Measurements from ENCODE around the gene ACR.
A peak's percentile ranks its signal among the peaks of the same experiment; 100 is the strongest.

The ACR gene

DNA sequence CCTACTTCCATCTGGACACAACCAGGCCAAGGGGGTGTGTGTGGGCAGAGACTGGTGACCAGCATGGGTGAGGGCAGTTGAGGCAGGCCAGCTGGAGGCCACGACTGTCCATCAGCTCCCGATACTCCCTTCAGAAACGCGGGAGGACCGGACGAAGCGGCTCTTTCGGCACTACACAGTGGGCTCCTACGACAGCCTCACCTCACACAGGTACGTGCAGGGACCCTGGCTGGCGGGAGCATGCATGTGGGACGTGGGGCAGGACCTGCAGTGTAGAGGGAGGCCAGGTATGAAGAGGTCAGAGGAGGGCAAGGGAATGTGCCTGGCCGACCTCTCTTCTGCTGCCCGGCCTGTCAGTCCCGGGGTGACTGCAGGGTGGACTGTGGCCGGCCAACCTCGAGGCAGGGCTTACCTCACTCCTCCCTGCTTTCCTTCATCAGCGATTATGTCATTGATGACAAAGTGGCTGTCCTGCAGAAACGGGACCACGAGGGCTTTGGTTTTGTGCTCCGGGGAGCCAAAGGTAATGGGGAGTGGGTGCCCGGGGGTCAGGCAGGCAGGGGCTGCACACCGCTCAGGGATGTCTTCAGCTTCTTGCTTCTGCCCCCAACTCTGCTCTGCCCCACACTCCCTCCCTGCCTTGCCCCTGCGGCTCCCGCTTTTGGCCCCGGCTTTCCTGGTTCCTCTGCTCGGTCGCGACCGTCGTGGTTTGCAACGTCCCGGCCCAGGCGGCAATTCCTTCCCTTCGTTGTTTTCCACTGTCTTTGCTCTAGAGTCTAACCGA is 34.1 kb upstream of the ACR start:
- Histone ChIP-seq H3K27me3 (ENCODE audit: control insufficient read depth in 1 of 2, insufficient read depth in 2 of 2, low read length in 2 of 2) (no peaks in the 10 kb centered on the region), H3K9me3 (ENCODE audit: control insufficient read depth in 2 of 2, low read length in 2 of 2) (no peaks in the 10 kb centered on the region), H3K9ac (ENCODE audit: low read length in 2 of 2) (no peak overlapping the region), H3K4me1 (ENCODE audit: control insufficient read depth, insufficient read depth, low read length) (peaks cover 11% of the 10 kb centered on the region), H3K27ac (ENCODE audit: low read length) (no peak overlapping the region), H3K4me3 (ENCODE audit: low read length in 2 of 2) (no peak overlapping the region), H3K36me3 (ENCODE audit: control insufficient read depth in 2 of 2, insufficient read depth in 2 of 2, low read length in 2 of 2) (peaks cover 0 to 2% of the 10 kb centered on the region in 2 donors)

DNA sequence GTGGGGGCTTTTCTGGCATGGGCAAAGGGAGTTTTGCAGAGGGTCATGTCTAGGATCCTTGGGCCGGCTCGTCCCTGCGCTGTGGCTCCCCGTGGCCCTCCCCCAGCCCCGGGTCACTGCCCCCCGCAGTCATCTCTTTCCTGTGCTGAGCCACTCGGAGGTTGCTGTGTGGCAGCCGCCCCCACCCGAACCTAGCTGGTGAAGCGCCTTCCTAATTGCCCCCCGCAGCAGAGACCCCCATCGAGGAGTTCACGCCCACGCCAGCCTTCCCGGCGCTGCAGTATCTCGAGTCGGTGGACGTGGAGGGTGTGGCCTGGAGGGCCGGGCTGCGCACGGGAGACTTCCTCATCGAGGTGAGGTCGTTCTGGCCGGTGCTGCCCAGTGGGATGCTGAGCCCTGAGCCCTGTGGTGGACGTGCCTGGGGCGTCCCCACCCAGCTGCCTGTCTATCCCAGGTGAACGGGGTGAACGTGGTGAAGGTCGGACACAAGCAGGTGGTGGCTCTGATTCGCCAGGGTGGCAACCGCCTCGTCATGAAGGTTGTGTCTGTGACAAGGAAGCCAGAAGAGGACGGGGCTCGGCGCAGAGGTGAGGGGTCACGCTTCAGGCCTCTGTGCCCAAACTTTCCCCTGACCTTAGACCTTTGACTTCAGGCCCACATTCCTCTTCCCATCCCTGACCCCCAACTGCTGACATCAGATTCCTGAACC is 33.3 kb upstream of the ACR start:
- no peak overlapping the region for H3K4me3 ChIP-seq (ENCODE audit: low read length in 2 of 2)
- peaks cover 0 to 3% of the 10 kb centered on the region in 2 donors for H3K36me3 ChIP-seq (ENCODE audit: control insufficient read depth in 2 of 2, insufficient read depth in 2 of 2, low read length in 2 of 2)
- H3K9ac ChIP-seq (ENCODE audit: low read length in 2 of 2), result no peak overlapping the region
- peaks cover 6% of the 10 kb centered on the region for H3K4me1 ChIP-seq (ENCODE audit: control insufficient read depth, insufficient read depth, low read length)
- no peaks in the 10 kb centered on the region for H3K9me3 ChIP-seq (ENCODE audit: control insufficient read depth in 2 of 2, low read length in 2 of 2)
- H3K27me3 ChIP-seq (ENCODE audit: control insufficient read depth in 1 of 2, insufficient read depth in 2 of 2, low read length in 2 of 2), result no peaks in the 10 kb centered on the region
- no peak overlapping the region for H3K27ac ChIP-seq (ENCODE audit: low read length)

DNA sequence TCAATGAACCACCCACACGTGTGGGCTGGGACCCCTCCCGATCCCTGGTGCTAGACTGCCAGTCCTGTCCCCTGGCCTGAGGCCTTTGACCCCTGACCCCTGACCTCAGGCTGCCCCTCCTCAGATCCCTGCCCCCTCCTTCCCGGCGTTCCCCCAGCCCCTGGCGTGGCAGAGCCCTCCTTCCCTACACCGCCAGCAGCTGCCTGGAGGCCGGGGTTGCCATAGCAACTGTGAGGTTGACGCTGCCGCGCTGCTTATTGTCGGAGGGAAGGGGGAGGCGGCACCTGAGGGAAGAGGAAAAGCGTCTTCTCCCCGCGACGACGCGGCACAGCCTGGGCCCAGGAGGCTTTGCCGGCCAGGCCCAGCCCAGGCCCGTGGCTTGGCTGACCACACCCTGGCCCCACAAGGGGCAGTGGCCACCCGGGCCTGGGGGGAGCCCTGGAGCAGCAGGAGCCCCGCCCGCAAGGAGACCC is 32.7 kb upstream of the ACR start:
- Histone ChIP-seq H3K36me3 (ENCODE audit: control insufficient read depth in 2 of 2, insufficient read depth in 2 of 2, low read length in 2 of 2) (peaks cover 0 to 3% of the 10 kb centered on the region in 2 donors), H3K4me1 (ENCODE audit: control insufficient read depth, insufficient read depth, low read length) (peaks cover 6% of the 10 kb centered on the region), H3K9me3 (ENCODE audit: control insufficient read depth in 2 of 2, low read length in 2 of 2) (no peaks in the 10 kb centered on the region), H3K4me3 (ENCODE audit: low read length in 2 of 2) (peak overlapping the region in 1 of 2 donors; percentile 15), H3K27ac (ENCODE audit: low read length) (no peak overlapping the region), H3K27me3 (ENCODE audit: control insufficient read depth in 1 of 2, insufficient read depth in 2 of 2, low read length in 2 of 2) (no peaks in the 10 kb centered on the region), H3K9ac (ENCODE audit: low read length in 2 of 2) (no peak overlapping the region)

DNA sequence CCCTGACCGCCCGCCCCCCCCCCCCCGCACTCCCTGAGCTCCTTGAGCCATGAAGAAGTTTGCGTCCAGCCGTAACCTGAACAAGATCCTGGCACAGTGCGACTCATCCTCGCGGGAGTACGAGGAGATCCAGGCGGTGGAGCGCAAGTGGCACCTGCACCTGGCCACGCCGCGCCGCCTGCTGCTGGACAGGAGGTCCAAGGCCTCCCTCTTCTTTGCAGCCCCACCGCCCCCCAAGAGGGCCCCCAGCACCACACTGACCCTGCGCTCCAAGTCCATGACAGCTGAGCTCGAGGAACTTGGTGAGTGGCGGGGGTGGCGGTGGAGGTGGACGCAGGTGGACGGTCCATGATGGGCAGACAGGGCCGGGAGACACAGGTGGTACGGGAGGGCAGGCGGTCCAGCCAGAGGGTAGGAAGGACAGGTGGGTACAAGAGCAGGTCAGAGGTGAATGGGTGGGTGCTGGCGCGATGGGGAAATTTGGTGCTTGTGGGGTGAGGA is 32.1 kb upstream of the ACR start:
- Histone ChIP-seq H3K36me3 (ENCODE audit: control insufficient read depth in 2 of 2, insufficient read depth in 2 of 2, low read length in 2 of 2) (peaks cover 0 to 3% of the 10 kb centered on the region in 2 donors), H3K9ac (ENCODE audit: low read length in 2 of 2) (no peak overlapping the region), H3K27ac (ENCODE audit: low read length) (no peak overlapping the region), H3K27me3 (ENCODE audit: control insufficient read depth in 1 of 2, insufficient read depth in 2 of 2, low read length in 2 of 2) (peaks cover 0 to under 1% of the 10 kb centered on the region in 2 donors), H3K4me3 (ENCODE audit: low read length in 2 of 2) (no peak overlapping the region), H3K9me3 (ENCODE audit: control insufficient read depth in 2 of 2, low read length in 2 of 2) (no peaks in the 10 kb centered on the region), H3K4me1 (ENCODE audit: control insufficient read depth, insufficient read depth, low read length) (peaks cover 6% of the 10 kb centered on the region)

GRCh38 chr22:50706481-50707125 is 31.4 kb upstream of the ACR start:
- no peak overlapping the region for H3K9ac ChIP-seq (ENCODE audit: low read length in 2 of 2)
- H3K4me3 ChIP-seq (ENCODE audit: low read length in 2 of 2), result no peak overlapping the region
- H3K27ac ChIP-seq (ENCODE audit: low read length), result no peak overlapping the region
- H3K4me1 ChIP-seq (ENCODE audit: control insufficient read depth, insufficient read depth, low read length), result peaks cover 6% of the 10 kb centered on the region
- H3K27me3 ChIP-seq (ENCODE audit: control insufficient read depth in 1 of 2, insufficient read depth in 2 of 2, low read length in 2 of 2), result peaks cover 0 to 2% of the 10 kb centered on the region in 2 donors
- no peaks in the 10 kb centered on the region for H3K9me3 ChIP-seq (ENCODE audit: control insufficient read depth in 2 of 2, low read length in 2 of 2)
- H3K36me3 ChIP-seq (ENCODE audit: control insufficient read depth in 2 of 2, insufficient read depth in 2 of 2, low read length in 2 of 2), result peaks cover 0 to 3% of the 10 kb centered on the region in 2 donors

- Histone ChIP-seq H3K27me3 (ENCODE audit: control insufficient read depth in 1 of 2, insufficient read depth in 2 of 2, low read length in 2 of 2) (peaks cover 0 to 2% of the 10 kb centered on the region in 2 donors), H3K4me3 (ENCODE audit: low read length in 2 of 2) (no peak overlapping the region), H3K4me1 (ENCODE audit: control insufficient read depth, insufficient read depth, low read length) (peaks cover 5% of the 10 kb centered on the region), H3K9ac (ENCODE audit: low read length in 2 of 2) (no peak overlapping the region), H3K27ac (ENCODE audit: low read length) (no peak overlapping the region), H3K9me3 (ENCODE audit: control insufficient read depth in 2 of 2, low read length in 2 of 2) (no peaks in the 10 kb centered on the region), H3K36me3 (ENCODE audit: control insufficient read depth in 2 of 2, insufficient read depth in 2 of 2, low read length in 2 of 2) (peaks cover 0 to 2% of the 10 kb centered on the region in 2 donors)
Observed at GRCh38 chr22:50708474-50708873, 29.5 kb upstream of the ACR start.

DNA sequence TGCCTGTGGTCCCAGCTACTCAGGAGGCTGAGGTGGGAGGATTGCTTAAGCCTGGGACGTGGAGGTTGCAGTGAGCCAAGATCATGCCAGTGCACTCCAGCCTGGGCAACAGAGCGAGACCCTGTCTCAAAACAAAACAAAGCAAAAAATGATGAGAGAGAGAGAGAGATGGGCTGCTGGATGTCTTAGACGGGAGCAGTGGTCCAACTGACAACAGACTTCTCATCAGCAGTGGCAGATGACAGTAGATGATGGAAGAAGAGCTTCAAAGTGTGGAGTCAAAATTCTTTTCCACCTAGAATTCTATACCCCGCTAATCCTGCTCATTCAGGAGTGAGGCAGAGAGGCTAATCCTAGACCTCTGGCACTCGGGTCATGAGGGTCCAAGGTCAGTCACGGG is 29.0 kb upstream of the ACR start:
- H3K4me1 ChIP-seq (ENCODE audit: control insufficient read depth, insufficient read depth, low read length), result peaks cover 5% of the 10 kb centered on the region
- peaks cover 0 to 2% of the 10 kb centered on the region in 2 donors for H3K36me3 ChIP-seq (ENCODE audit: control insufficient read depth in 2 of 2, insufficient read depth in 2 of 2, low read length in 2 of 2)
- H3K9me3 ChIP-seq (ENCODE audit: control insufficient read depth in 2 of 2, low read length in 2 of 2), result no peaks in the 10 kb centered on the region
- no peak overlapping the region for H3K4me3 ChIP-seq (ENCODE audit: low read length in 2 of 2)
- no peak overlapping the region for H3K27ac ChIP-seq (ENCODE audit: low read length)
- H3K9ac ChIP-seq (ENCODE audit: low read length in 2 of 2), result no peak overlapping the region
- H3K27me3 ChIP-seq (ENCODE audit: control insufficient read depth in 1 of 2, insufficient read depth in 2 of 2, low read length in 2 of 2), result peaks cover 0 to 2% of the 10 kb centered on the region in 2 donors

- no peak overlapping the region for H3K9ac ChIP-seq (ENCODE audit: low read length in 2 of 2)
- peaks cover 0 to 2% of the 10 kb centered on the region in 2 donors for H3K27me3 ChIP-seq (ENCODE audit: control insufficient read depth in 1 of 2, insufficient read depth in 2 of 2, low read length in 2 of 2)
- peaks cover 3% of the 10 kb centered on the region for H3K4me1 ChIP-seq (ENCODE audit: control insufficient read depth, insufficient read depth, low read length)
- H3K4me3 ChIP-seq (ENCODE audit: low read length in 2 of 2), result no peak overlapping the region
- H3K9me3 ChIP-seq (ENCODE audit: control insufficient read depth in 2 of 2, low read length in 2 of 2), result no peaks in the 10 kb centered on the region
- H3K36me3 ChIP-seq (ENCODE audit: control insufficient read depth in 2 of 2, insufficient read depth in 2 of 2, low read length in 2 of 2), result peaks cover 0 to 2% of the 10 kb centered on the region in 2 donors
- H3K27ac ChIP-seq (ENCODE audit: low read length), result no peak overlapping the region
Observed at GRCh38 chr22:50710221-50710620, 27.8 kb upstream of the ACR start.

GRCh38 chr22:50710886-50711285 is 27.1 kb upstream of the ACR start:
- peaks cover 2% of the 10 kb centered on the region for H3K4me1 ChIP-seq (ENCODE audit: control insufficient read depth, insufficient read depth, low read length)

DNA sequence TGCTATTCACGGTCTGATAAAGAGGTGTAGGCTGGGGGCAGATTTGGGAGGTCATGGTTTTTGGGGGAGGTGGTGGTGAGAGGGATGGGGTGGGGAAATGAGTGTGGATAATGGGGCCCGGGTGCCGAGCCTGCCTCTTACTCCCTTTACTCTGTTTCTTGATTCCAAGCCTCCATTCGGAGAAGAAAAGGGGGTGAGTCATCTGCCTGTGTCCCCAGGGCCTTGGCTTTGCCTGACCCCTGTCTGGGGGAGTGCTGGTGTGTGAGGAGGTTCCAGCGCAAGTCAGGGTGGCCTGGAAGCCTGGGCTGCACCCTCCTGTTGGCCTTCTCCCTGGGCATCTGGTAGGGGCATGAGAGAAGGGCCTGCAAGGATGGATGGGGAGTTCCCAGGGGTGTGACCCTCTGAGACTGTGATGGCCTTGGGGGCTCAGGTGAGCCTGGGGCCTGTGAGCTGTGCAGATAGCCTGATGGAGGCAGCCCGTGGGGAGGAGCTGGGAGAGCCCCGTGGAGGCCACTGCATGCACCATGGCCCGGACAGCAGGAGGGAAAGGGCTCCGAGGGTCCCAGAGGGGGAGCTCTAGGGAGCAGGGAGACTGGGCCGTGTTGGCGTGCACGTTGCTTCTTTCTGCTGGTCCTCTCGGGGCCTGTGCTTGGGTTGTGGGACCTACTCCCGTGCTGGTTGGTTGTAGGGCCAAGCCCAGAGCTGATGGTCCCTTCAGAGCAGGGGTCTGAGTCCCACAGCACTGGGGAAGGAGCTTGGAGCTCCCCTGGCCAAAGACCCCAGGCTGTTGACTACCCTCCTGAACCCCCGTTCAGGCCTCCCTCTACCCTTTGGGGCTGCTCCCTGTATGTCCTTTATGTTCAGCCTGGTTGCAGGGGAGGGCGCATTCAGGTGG is 26.3 kb upstream of the ACR start:
- no peak overlapping the region for H3K27ac ChIP-seq (ENCODE audit: low read length)
- H3K4me3 ChIP-seq (ENCODE audit: low read length in 2 of 2), result no peak overlapping the region
- peaks cover 0 to 2% of the 10 kb centered on the region in 2 donors for H3K36me3 ChIP-seq (ENCODE audit: control insufficient read depth in 2 of 2, insufficient read depth in 2 of 2, low read length in 2 of 2)
- H3K4me1 ChIP-seq (ENCODE audit: control insufficient read depth, insufficient read depth, low read length), result peaks cover 2% of the 10 kb centered on the region
- H3K9ac ChIP-seq (ENCODE audit: low read length in 2 of 2), result no peak overlapping the region
- no peaks in the 10 kb centered on the region for H3K9me3 ChIP-seq (ENCODE audit: control insufficient read depth in 2 of 2, low read length in 2 of 2)
- H3K27me3 ChIP-seq (ENCODE audit: control insufficient read depth in 1 of 2, insufficient read depth in 2 of 2, low read length in 2 of 2), result peaks cover 0 to 2% of the 10 kb centered on the region in 2 donors

More at GRCh38 chr22:50710886-50711285, 27.1 kb upstream of the ACR start:
- no peaks in the 10 kb centered on the region for H3K9me3 ChIP-seq (ENCODE audit: control insufficient read depth in 2 of 2, low read length in 2 of 2)
- peaks cover 0 to 2% of the 10 kb centered on the region in 2 donors for H3K27me3 ChIP-seq (ENCODE audit: control insufficient read depth in 1 of 2, insufficient read depth in 2 of 2, low read length in 2 of 2)
- H3K27ac ChIP-seq (ENCODE audit: low read length), result no peak overlapping the region
- H3K4me3 ChIP-seq (ENCODE audit: low read length in 2 of 2), result no peak overlapping the region
- H3K36me3 ChIP-seq (ENCODE audit: control insufficient read depth in 2 of 2, insufficient read depth in 2 of 2, low read length in 2 of 2), result peaks cover 0 to 2% of the 10 kb centered on the region in 2 donors
- no peak overlapping the region for H3K9ac ChIP-seq (ENCODE audit: low read length in 2 of 2)

Data from stomach smooth muscle (tissue), 2 donors.